Activated T-helper 1 cell treated with Interleukin-2 at 50 U/mL for 16 hours (primary cell): ENCODE measurements around the gene PARD3B.

ENCODE experiments used
- DNase-seq: peaks from one replicate; pipeline ENCODE4 v3.0.0-alpha.2; 2020; ENCODE audit warnings: low read depth

Gene PARD3B

DNA sequence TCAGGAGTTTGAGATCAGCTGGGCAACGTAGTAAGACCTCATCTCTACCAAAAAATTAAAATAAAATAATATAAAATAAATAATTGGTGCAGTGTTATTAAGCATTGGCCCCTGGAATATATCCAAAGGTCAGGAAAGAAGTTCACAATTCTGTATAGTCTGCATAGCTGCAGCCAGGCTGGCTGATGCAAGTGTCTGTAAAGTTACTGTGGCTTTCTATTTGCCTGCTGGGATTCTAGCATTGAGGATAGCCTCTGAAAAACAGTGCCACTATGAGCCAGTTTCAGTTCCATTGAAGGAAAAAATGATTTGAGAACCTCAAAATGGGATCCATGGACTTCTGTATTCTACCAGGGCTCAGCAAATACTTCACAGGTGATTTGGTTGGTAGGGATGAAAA lies 208.6 kb downstream of the PARD3B start:
- no peak for DNase-seq

DNA sequence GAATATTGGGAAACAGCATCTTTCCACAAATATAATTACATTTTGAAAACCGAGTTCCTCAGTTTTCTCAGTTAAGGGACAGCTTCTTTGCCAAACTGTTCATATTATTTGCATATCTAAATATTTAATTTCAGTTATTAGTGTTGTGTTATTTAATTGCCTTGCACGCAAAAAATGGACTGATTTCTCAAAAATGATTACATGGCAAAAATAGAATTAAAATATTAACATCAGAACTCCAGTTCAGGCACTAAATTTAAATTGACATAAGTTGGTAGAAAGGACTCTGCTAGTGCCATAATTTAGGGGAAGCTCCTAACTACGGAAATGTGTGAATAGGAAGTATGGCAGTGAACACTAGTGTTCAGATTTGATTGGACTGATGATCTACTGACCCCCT lies 209.6 kb downstream of the PARD3B start:
- no peak for DNase-seq

DNA sequence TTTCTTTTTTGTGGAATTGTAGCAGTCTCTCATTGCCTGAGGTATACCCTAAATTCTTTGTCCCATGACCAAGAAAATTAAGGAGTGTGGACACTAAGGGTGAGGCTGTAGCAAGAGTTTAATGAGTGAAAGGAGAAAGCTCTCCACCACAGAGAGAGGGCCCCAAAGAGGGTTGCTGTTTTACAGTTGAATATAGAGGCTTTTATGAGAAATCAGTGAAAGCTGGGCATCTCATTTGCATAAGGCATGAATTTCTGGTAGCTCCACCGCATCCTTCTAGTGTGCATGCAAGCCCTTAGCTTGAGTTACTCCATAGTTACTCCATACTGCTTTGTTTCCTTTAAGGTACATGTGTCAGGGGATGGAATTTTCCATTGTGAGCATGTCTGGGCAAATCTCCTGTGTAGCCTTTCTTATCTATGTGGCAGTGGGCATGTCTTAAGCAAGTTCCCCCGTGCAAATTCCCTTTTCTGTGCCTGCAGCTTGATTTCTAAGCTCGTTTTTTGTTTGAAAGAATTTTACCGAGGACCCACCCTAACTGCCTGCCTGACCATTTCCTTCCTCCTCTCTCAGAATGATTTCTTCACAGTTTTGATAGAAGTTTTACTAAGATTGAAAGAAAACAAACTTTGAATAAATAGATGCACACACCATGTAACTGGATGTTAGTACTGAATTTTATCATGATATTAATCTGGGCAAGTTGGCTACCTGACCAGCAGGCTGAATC lies 218.9 kb downstream of the PARD3B start:
- no peak for DNase-seq

DNA sequence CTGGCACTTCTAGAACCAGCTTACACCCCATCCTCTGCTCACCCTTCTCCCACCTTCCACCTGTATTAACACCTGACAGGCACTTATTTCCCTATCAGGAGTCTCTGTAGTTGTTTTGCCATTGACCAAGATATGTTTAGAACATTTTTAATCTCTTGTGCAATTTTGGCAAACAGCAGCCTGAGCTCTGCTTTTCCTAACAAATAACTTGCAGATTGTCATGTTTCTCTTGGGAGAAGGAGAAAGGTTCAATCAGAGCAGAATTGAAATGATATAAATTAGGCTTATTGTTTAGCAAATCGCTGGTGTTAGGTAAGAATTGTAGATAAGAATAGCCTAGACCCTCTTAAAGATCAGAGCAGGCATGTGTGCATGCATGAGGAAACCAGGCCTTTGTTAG lies 225.5 kb downstream of the PARD3B start:
- no peak for DNase-seq

DNA sequence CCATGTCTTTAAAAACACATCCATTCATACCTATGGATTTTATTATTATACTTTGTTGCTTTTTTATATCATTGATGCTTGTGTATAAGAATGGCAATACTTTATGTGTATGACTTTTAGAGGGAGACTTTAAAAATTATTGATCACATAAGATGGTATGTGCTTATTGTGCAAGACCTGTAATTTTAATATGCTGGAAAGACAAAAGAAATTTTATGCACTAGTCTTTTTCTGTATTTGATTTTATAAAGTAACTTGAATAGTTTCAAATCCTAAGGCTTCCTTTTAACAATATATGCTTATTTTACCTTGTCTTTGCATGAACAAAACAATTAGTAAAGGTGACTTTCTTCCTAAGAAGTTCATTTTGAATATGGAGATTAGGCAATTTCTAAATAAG lies 226.4 kb downstream of the PARD3B start:
- no peak for DNase-seq

DNA sequence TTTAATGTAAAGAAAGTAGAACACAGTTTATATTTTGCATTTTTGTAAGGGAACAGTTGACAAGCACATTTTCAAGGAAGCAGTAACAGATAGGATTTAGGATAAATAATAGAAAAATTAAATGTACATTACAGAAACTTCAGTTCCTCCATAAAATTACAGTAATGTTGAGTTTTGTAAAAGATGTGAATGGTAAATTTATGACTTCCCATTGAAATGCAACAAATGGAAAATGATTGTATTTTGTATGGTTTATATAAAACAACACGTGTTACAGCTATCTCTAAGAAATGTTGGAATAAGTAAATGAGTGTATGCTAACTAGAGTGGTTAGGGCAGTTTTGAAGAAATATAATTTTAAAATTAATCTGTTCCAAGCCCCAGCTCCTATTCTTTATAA lies 227.3 kb downstream of the PARD3B start:
- DNase-seq: no peak

DNA sequence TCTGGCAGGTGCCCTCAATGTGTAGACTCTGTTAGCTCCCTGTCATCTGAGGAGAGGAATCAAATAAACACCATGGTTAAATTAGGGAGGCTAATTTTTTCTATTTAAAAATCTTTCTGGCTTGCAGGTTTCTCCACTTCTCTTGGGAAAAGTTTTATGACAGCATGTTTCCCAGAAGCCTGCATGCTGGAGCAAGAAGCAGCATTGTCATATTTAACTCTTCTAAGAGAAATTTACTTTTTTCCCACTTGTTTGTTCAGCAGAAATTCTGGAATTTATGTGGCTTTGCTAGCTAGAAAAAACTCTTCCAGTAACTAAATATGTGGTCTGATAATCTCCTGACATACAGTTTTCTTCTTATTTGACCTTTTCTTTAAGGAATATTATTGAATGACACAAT lies 230.5 kb downstream of the PARD3B start:
- DNase-seq: no peak

DNA sequence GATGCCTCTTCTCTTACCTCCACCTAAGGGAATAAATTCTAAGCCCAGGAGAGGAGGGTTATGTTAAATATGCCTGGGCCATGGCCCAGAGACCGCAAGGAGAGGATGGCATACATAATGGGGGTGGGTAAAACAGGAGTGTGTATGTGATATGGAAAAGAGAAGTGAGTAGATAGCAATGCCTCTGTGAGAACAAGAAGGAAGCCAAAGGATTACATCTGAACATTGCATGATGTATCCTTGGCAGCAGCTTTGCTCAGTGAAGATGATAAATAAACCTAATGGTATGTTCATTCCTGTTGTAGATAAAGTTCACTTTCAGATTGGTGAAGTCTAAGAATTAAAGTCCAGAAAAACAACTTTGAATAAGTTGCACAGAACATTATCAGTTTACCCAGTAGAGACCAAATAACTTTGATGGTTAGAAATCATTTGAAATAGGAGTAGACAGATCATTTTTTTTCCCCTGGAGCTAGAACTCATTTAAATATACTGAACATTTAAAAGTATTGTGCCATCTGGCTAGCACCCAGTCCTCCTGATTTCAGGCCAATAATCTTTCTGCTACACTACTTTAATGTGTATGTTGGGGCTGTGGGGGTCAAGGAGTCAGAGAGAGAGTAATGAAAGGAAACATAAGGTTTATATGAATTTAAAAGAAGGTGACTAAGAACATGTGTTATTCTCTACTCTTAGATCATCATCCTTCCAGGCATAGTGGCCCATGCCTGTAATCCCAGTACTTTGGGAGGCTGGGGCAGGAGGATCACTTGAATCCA lies 231.7 kb downstream of the PARD3B start:
- no peak for DNase-seq

DNA sequence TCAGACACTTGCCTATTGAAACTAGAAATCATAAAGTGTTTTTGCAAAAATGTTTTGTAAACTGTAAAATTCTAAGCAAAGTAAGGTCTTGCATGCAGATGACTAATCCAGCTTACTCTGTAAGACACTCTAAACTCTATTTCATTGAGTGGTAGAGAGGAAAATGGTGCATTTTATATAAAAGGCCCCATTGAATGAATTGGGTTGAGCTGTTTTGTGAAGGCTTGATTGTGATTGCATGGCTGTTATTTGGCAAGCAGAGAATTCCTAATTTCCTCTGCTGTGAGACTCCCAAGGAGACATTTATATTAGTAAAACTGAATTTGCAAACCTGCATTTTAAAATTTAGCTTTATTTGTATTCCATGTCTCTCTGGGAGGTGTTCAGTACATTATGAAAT lies 234.5 kb downstream of the PARD3B start:
- no peak for DNase-seq

DNA sequence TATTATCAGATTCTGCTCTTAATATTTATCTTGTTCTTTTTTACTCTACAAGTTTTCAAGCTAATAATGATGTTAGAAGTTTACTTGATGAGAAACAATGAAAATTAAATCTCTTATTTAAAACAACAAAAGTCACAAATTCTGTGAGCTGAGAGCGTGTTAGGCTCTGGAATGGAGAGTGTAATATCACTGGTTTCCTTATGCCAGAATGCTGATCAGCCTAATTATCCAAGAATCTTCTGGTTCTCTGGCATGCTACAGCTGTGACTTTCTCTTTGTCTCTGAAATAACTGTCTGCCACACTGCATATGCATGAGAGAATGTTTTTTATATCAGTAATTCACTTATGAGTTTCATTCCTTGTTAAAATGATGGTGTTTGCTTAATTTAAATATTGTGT lies 236.7 kb downstream of the PARD3B start:
- DNase-seq: no peak

DNA sequence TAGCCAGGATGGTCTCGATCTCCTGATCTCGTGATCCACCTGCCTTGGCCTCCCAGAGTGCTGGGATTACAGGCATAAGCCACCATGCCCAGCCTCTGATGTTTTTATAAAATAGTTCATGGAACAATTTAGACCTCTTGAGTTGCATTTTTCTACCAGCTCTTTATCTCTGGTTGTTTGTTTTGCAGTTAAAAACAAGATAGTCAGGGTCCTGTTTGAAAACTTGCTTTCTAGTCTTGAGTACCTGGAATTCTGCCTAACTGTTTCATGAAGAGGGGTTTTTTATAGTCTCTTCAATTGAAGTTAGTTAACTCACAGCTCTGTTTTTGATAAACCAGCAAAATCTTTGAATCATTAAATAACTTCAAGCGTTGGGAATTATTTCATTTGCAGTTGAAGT lies 244.8 kb downstream of the PARD3B start:
- DNase-seq: no peak

DNA sequence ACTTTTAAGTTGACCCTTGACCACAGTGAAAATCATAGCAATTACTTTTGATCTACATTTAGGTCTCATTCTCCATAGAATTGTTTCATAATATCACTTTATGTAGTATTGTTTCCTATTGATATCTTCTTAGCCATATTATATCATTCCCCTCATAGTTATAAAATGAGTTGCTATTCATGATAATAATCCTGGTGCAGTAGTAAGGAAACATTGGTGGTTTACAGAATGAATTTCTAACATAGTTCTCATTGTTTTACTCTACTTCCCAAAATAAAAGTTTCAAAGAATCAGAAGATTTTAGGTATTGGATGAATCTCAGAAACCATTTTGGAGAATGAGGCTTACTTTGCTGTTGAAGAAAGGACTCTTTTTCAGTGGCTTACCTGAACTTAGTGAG lies 246.0 kb downstream of the PARD3B start:
- no peak for DNase-seq

DNA sequence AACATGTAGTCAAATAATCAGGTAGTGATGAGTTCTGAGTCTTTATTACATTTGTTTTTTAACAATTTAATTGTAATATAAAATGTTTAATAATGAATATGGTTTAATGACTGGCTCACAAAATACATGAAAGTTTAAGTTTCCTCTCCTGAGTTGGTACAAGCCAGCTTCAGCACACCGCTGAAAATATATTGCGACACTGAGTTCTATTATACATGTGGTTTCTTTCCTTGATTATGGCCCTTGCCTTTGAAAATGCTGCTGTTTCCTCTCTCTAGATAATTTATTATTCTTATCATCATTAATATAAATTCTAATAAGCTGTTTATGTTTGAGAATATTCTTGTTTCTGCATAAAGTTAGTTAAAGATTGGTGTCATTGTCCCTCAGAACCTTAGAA lies 249.3 kb downstream of the PARD3B start:
- DNase-seq: no peak

DNA sequence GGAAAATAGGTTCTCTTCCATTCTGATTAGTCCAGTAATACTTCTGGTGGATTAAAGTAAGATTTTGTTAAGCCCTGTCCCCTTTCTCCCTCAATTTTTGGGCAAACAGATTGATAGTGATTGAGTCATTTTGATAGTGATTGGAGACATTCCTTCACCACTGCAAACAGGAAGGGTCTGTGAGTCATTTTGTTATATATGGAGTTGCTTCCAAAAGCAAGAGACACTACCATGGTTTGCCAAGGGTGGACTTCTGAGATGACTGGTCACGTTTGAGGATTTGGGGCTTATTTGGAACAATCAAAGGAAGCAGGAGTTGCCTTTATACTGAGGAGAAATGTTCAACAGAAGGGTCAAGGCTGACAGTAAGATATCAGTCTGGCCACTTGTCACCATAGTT lies 249.9 kb downstream of the PARD3B start:
- no peak for DNase-seq

DNA sequence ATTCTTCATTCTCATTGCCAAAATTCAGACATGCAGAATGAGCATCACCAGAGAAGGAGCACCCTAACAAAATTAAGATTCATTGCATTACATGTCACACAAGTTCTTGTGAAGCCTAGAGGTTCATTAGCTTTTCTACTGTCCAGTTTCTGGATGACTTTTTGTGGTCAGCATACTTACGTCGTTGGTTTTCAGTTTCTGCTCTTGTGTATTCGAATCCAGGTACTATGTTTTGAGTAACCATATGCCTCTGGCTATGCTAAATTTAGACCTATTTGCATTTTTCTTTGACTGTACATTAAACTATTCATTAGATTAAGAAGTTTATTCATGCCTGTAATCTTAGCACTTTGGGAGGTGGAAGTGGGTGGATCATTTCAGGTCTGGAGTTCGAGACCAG lies 251.3 kb downstream of the PARD3B start:
- no peak for DNase-seq

DNA sequence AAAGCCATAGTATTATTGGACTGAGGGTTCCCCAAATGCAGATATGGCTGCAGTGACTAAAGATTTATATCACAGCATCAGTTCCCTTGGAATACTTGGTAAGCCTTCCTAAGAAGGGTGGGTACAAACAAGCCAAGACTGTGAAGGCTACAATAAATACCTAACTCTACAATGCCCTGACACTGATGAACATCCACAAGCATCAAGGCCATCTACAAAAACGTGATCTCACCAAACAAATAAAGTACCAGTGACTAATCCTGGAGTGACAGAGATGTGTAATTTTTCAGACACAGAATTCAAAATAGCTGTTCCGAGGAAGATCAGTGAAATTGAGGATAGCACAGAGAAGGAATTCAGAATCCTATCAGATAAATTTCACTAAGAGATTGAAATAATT lies 254.5 kb downstream of the PARD3B start:
- DNase-seq: no peak

DNA sequence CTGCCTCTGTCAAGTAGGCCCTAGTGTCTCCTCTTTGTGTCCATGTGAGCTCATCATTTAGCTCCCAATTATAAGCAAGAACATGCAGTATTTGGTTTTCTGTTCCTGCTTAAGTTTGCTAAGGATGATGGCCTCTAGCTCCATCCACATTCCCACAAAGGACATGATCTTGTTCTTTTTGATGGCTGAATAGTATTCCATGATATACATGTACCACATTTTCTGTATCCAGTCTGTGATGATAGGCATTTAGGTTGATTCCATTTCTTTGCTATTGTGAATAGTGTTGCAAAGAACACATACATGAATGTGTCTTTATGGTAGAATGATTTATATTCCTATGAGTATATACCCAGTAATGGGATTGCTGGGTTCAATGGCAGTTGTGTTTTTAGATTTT lies 263.2 kb downstream of the PARD3B start:
- DNase-seq: no peak

DNA sequence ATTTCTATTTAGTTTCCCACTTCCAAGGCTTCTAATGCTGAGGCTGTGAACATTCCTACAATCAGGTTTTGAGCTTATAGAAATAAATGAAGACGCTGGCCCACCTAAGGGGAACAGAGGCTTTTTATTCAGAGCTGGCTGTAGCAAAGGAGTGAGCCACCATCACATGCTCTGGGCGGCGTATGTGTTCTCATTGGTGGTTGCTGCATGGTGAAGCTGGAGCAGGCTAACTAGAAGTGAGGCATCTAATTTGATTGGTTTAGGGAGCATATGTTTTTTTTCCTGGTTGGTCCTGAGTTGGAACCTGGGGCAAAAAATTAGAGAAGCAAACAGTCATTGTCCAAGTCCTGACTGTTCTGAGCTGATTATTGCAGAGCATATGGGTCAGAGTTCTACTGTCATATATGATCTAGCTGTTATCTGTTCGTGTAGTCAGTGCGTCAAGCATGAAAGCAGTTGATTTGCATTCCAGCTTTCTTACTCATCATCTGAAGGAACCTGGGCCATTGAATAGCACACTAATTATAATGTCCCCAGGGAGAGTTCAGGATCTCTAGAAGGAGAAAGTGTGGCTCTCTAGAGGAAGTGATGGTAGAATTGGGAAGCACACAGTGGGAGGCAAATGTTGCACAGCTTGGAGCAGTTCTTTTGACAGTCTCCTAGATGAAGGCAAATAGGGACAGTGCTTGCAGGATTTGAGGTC lies 279.6 kb downstream of the PARD3B start:
- DNase-seq: no peak

DNA sequence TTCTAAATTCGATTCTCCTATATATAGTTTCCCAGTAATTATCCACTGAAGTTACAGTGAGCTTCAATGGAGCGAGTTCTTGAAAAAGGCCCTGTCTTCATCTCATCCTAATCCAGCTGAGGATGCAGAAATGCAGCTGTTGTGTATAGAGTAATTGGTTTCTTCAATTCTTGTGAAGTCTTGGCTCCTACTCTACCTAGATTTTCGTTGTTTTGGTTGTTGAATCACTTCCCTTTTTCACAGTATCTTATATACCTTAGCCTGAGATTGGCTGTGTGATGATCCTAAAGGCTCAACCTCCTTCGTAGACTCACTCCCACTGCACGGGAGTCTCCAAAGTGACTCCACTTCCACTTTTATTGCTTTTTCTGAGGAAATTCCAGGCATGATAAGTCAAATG lies 280.4 kb downstream of the PARD3B start:
- DNase-seq: no peak

DNA sequence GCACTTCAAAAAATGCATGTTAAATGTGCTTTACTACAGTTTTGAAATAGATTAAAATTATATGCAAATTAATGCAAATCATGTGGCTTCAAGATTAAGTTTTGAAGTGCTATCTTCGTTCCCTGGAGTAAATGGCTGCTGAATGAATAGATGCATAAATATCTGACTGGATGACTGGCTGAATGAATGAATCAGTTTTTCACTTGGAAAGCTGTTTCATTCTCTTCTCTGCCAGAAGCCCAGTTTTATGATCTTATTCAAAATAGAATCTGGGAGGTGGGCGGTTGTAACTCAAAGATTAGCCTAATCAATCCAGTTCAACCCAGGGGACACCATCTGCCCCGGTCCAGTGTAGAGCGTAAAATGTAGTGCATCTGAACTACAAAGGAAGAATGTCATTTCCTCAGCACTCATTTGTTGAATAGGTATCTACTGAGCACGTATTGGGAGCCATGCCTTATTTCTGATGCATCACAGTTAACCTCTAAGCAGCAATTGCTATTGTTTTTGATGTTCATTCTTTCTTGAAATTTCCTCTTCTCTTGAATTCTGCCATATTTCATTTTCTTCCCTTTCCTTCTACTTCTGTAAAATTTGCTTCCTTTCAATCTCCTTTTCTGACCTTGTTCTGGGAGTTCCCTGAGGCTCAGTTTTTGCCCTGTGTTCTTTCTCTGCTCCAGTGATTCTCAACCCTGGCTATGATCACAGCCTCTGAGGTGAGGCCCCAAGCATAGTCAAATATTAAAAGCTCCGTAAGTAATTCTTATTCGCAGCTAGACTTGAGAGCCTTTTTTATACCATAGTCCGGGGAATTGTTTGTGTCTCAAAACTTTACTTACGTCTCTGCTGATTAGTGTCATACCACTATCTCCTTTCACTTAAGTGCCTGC lies 282.7 kb downstream of the PARD3B start:
- no peak for DNase-seq

DNA sequence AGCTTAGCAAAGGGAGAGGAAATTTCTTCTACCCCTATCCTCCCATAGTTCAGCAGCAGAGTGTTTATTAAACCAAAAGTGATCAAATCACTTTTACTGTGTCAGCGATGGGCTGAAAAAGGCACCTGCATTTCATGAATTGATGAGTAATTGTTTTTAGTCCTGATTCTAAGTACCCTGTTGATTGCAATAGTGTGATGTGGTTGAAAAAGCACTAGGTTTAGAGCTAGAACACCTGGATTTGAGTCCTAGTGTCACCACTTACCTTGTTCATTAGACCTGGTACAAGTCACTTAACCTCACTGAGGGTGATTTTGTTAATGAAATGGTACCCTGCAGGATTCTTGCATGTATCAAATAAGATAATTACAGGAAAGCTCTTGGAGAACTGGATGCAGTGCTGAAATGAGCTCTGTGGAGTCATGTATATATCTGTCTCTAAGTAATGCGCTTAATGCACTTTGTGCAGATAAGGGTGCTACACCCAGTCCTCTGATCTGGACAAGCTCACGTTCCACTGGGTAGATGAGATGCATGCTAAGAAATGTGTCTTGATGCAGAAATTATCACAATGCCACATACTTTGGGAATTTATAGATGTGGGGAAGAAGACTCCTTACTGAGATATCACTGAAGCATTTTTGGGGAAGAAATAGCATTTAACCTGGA lies 289.6 kb downstream of the PARD3B start:
- no peak for DNase-seq

DNA sequence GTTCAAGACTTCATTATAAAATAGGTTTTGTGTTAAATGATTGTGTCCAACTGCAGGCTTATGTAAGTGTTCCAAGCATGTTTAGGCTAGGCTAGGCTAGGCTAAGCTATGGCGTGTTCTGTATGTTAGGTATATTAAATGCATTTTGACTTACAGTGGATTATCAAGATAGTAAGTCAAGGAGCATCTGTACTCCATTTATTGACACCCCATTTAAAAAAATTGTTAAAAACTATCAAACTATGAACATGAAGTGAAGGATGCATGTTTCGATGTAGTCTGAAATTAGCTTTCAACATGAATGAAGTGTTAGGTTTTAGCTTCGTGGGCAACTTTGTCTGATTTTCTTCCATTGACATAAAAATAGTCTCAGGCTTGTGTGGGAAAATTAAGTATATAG lies 290.5 kb downstream of the PARD3B start:
- DNase-seq: no peak
